ENCODE results near the gene LMX1B.

LMX1B gene

DNA sequence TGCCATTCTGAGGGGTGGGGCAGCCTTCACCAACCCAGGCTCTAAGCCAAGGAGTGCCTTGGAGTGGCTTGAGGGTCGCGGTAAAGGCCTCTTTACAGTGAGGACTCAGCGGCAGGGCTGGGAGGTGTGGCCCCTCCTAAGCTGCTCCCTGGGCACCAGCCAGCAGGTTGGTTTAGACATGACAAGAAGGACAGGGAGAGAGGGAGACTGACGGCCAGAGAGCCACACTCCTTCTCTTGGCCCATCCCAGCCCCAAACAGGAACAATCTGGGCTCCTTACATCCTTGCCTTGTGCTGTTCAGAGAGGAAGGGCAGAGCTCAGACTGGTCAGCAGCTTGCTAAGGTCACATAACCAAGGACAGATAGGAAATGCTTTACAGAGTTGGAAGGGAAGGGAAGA, 94.5 kb downstream of the LMX1B start:
- TF ChIP-seq RAD21 (IDR thresholded peaks at IDR 0.05; ENCODE audit: low read depth) (no peak), EP300 (IDR thresholded peaks at IDR 0.05; ENCODE audit: borderline replicate concordance) (no peak), EGR1 (IDR thresholded peaks at IDR 0.05) (no peak), ZBTB7A (IDR thresholded peaks at IDR 0.05; ENCODE audit: low read depth) (no peak), CREB1 (IDR thresholded peaks at IDR 0.05; ENCODE audit: low read depth) (no peak), FOXM1 (IDR thresholded peaks at IDR 0.05; ENCODE audit: borderline replicate concordance, low read depth) (no peak), NFIC (IDR thresholded peaks at IDR 0.05) (no peak), TCF12 (IDR thresholded peaks at IDR 0.05; ENCODE audit: low read depth) (no peak), TEAD4 (IDR thresholded peaks at IDR 0.05) (no peak), CEBPB (IDR thresholded peaks at IDR 0.05) (no peak), YY1 (IDR thresholded peaks at IDR 0.05; ENCODE audit: low read depth) (no peak), TAF1 (IDR thresholded peaks at IDR 0.05; ENCODE audit: low read depth) (no peak)
- TF ChIP-seq, protein P1, sequence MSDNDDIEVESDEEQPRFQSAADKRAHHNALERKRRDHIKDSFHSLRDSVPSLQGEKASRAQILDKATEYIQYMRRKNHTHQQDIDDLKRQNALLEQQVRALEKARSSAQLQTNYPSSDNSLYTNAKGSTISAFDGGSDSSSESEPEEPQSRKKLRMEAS (IDR thresholded peaks at IDR 0.05) = no peak
- TF ChIP-seq, protein P2, sequence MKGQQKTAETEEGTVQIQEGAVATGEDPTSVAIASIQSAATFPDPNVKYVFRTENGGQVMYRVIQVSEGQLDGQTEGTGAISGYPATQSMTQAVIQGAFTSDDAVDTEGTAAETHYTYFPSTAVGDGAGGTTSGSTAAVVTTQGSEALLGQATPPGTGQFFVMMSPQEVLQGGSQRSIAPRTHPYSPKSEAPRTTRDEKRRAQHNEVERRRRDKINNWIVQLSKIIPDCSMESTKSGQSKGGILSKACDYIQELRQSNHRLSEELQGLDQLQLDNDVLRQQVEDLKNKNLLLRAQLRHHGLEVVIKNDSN (IDR thresholded peaks at IDR 0.05) = no peak
- TF ChIP-seq, protein P3, sequence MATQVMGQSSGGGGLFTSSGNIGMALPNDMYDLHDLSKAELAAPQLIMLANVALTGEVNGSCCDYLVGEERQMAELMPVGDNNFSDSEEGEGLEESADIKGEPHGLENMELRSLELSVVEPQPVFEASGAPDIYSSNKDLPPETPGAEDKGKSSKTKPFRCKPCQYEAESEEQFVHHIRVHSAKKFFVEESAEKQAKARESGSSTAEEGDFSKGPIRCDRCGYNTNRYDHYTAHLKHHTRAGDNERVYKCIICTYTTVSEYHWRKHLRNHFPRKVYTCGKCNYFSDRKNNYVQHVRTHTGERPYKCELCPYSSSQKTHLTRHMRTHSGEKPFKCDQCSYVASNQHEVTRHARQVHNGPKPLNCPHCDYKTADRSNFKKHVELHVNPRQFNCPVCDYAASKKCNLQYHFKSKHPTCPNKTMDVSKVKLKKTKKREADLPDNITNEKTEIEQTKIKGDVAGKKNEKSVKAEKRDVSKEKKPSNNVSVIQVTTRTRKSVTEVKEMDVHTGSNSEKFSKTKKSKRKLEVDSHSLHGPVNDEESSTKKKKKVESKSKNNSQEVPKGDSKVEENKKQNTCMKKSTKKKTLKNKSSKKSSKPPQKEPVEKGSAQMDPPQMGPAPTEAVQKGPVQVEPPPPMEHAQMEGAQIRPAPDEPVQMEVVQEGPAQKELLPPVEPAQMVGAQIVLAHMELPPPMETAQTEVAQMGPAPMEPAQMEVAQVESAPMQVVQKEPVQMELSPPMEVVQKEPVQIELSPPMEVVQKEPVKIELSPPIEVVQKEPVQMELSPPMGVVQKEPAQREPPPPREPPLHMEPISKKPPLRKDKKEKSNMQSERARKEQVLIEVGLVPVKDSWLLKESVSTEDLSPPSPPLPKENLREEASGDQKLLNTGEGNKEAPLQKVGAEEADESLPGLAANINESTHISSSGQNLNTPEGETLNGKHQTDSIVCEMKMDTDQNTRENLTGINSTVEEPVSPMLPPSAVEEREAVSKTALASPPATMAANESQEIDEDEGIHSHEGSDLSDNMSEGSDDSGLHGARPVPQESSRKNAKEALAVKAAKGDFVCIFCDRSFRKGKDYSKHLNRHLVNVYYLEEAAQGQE (IDR thresholded peaks at IDR 0.05; ENCODE audit: low read depth) = no peak

DNA sequence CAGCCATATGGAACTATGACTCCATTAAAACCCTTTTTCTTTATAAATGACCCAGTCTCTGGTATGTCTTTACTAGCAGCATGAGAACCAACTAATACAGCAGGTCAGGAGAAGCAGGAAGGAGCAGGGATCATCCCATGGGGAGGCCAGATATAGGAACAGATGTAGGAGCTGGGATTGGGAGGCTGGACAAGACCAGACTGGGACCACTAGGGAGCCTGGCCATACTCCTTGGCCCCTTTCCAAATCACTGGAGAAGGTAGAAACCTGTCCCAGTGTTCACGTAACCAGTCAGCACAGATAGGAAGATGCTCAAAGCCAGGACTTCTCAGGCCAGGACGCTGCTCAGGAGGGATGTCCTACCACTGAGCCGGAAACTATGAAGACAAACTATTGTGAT, 95.5 kb downstream of the LMX1B start:
- TF ChIP-seq FOXM1 (IDR thresholded peaks at IDR 0.05; ENCODE audit: borderline replicate concordance, low read depth) (no peak), NFIC (IDR thresholded peaks at IDR 0.05) (no peak), TAF1 (IDR thresholded peaks at IDR 0.05; ENCODE audit: low read depth) (no peak), CREB1 (IDR thresholded peaks at IDR 0.05; ENCODE audit: low read depth) (no peak), TCF12 (IDR thresholded peaks at IDR 0.05; ENCODE audit: low read depth) (no peak), EP300 (IDR thresholded peaks at IDR 0.05; ENCODE audit: borderline replicate concordance) (no peak), YY1 (IDR thresholded peaks at IDR 0.05; ENCODE audit: low read depth) (no peak), RAD21 (IDR thresholded peaks at IDR 0.05; ENCODE audit: low read depth) (no peak), TEAD4 (IDR thresholded peaks at IDR 0.05) (no peak), ZBTB7A (IDR thresholded peaks at IDR 0.05; ENCODE audit: low read depth) (no peak), EGR1 (IDR thresholded peaks at IDR 0.05) (no peak), CEBPB (IDR thresholded peaks at IDR 0.05) (no peak)
- TF ChIP-seq, protein P1 (IDR thresholded peaks at IDR 0.05) = no peak
- TF ChIP-seq, protein P2 (IDR thresholded peaks at IDR 0.05) = no peak
- TF ChIP-seq, protein P3 (IDR thresholded peaks at IDR 0.05; ENCODE audit: low read depth) = no peak

DNA sequence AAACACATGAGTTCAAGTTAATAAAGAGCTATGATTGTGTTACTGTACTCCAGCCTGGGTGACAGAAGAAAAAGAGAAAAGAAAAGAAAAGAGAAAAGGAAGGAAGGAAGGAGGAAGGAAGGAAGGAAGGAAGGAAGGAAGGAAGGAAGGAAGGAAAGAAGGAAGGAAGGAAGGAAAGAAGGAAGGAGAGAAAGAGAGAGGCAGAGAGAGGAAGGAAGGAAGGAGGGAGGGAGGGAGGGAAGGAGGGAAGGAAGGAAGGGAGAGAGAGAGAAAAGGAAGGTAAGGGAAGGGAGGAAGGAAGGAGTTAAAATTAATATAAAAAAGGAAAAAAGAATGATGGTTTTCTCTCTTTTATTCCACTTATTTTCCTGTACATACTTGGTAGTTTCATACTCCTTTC, 101.7 kb downstream of the LMX1B start:
- TF ChIP-seq YY1 (IDR thresholded peaks at IDR 0.05; ENCODE audit: low read depth) (no peak), TEAD4 (IDR thresholded peaks at IDR 0.05) (no peak), EP300 (IDR thresholded peaks at IDR 0.05; ENCODE audit: borderline replicate concordance) (no peak), TAF1 (IDR thresholded peaks at IDR 0.05; ENCODE audit: low read depth) (no peak)

DNA sequence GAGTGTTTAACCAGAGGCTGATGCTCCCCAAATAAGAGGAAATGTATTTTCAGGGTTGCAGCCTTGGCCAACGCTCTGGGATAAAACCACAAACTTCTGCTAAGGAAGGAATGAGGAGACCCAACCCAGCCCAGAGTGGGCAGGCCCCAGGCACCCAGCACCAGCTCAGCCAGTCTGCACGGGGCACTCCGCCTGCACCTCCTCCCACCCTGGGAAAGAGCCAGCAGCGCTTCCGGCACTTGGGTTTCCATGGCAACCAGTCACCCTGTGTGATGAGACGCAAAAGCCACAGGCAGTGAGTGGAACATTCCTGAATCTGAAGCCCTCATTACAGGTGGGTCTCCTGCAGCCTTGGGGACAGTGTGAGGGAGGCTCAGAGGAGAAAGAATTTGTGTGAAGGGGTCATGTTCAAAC, 105.9 kb downstream of the LMX1B start:
- TF ChIP-seq EP300 (IDR thresholded peaks at IDR 0.05; ENCODE audit: borderline replicate concordance) (peak; percentile 38; the same call in 1 of the 2 replicates), NFIC (IDR thresholded peaks at IDR 0.05) (peak; percentile 64; the same call in 1 of the 2 replicates), TEAD4 (IDR thresholded peaks at IDR 0.05) (no peak; the same call in 1 of the 2 replicates), ZBTB7A (IDR thresholded peaks at IDR 0.05; ENCODE audit: low read depth) (no peak)

DNA sequence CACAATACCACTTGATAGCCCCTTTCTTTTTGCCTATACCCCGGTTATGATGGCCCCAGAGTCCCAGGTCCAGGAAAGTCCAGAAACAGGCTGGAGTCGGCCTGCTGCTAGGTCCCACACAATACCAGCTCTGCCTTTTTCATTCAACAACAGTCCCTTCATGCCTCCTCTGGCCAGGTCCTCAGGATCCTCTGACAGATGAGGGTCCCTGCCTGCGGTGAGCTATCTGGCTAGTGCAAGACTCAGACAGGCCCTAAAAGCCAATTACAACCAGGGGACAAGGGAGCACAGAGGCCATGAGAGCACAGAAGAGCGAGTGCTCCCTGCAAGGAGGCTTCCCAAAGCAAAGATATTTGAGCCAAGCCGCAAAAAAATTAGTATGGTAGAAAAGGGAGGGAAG, 106.3 kb downstream of the LMX1B start:
- TF ChIP-seq NFIC (IDR thresholded peaks at IDR 0.05) (no peak), TAF1 (IDR thresholded peaks at IDR 0.05; ENCODE audit: low read depth) (no peak), YY1 (IDR thresholded peaks at IDR 0.05; ENCODE audit: low read depth) (no peak), CREB1 (IDR thresholded peaks at IDR 0.05; ENCODE audit: low read depth) (no peak), ZBTB7A (IDR thresholded peaks at IDR 0.05; ENCODE audit: low read depth) (no peak), RAD21 (IDR thresholded peaks at IDR 0.05; ENCODE audit: low read depth) (no peak), CEBPB (IDR thresholded peaks at IDR 0.05) (no peak), FOXM1 (IDR thresholded peaks at IDR 0.05; ENCODE audit: borderline replicate concordance, low read depth) (no peak), TEAD4 (IDR thresholded peaks at IDR 0.05) (no peak), TCF12 (IDR thresholded peaks at IDR 0.05; ENCODE audit: low read depth) (no peak), EP300 (IDR thresholded peaks at IDR 0.05; ENCODE audit: borderline replicate concordance) (no peak), EGR1 (IDR thresholded peaks at IDR 0.05) (no peak)
- TF ChIP-seq, protein P2 (IDR thresholded peaks at IDR 0.05) = no peak
- TF ChIP-seq, protein P3 (IDR thresholded peaks at IDR 0.05; ENCODE audit: low read depth) = no peak
- TF ChIP-seq, protein P1 (IDR thresholded peaks at IDR 0.05) = no peak
